Adrenal gland (tissue), 5 donors: Measurements from ENCODE around the gene TRAF6.

ENCODE experiments used
- POLR2A ChIP-seq, 2 donors: fragments of 450-650 bp; IDR thresholded peaks; one replicate each; pipeline ENCODE4 v1.6.1; 2017; ENCODE audit warnings: antibody characterized with exemption in 2 of 2, mild to moderate bottlenecking in 2 of 2, moderate library complexity in 1 of 2
- TF ChIP-seq, protein P1 (sequence below), 6 experiments: fragments of 450-650 bp in 4 of 6; fragments of 200-600 bp in 2 of 6; sonication (generic) in 1 of 6; IDR thresholded peaks; 1 replicate in 5 of 6; 2 replicates in 1 of 6; pipeline versions ENCODE4 v1.5.1 to v1.8.0; 2016 to 2021; ENCODE audit warnings: antibody characterized with exemption in 6 of 6, mild to moderate bottlenecking in 2 of 6, moderate library complexity in 1 of 6
- donor health status: DM: no; HTN: no; CAD: no.

DNA sequence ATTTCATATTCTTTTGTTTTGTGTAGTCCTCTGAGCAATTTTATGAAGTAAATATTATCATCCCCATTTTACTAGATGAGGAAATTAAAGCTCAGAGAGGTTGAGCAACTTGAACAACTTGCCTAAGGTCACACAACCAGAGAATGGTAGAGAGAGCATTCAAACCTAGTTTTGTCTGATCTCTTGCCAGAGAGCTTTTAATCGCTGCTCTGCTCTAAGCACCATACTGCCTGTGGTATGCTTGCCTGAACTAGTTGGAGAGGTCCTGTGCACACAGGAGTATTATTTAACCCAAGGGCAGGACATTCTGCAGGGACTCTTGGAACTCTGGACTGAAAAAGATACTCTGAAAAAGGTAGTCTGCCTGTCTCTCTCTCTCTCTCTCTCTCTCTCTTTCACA, 38.5 kb downstream of the TRAF6 start:
- TF ChIP-seq, protein P1, sequence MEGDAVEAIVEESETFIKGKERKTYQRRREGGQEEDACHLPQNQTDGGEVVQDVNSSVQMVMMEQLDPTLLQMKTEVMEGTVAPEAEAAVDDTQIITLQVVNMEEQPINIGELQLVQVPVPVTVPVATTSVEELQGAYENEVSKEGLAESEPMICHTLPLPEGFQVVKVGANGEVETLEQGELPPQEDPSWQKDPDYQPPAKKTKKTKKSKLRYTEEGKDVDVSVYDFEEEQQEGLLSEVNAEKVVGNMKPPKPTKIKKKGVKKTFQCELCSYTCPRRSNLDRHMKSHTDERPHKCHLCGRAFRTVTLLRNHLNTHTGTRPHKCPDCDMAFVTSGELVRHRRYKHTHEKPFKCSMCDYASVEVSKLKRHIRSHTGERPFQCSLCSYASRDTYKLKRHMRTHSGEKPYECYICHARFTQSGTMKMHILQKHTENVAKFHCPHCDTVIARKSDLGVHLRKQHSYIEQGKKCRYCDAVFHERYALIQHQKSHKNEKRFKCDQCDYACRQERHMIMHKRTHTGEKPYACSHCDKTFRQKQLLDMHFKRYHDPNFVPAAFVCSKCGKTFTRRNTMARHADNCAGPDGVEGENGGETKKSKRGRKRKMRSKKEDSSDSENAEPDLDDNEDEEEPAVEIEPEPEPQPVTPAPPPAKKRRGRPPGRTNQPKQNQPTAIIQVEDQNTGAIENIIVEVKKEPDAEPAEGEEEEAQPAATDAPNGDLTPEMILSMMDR (IDR thresholded peaks at IDR 0.05): no peak
- no peak for TF ChIP-seq POLR2A (IDR thresholded peaks at IDR 0.05)
